Peyer's patch (tissue), 4 donors: ENCODE data around the gene PROM2.

Experiments
- POLR2A ChIP-seq, 2 donors: fragments of 450-650 bp; IDR thresholded peaks; one replicate each; pipeline ENCODE4 v1.5.1; 2017; ENCODE audit warnings: antibody characterized with exemption in 2 of 2, mild to moderate bottlenecking in 2 of 2, moderate library complexity in 2 of 2
- TF ChIP-seq, protein P1 (sequence below), 6 experiments: fragments of 450-650 bp in 4 of 6; fragments of 200-600 bp in 2 of 6; sonication (generic) in 1 of 6; IDR thresholded peaks; one replicate each; pipeline ENCODE4 v1.5.1; 2017 to 2019; ENCODE audit warnings: antibody characterized with exemption in 6 of 6, mild to moderate bottlenecking in 3 of 6, moderate library complexity in 1 of 6

- TF ChIP-seq, protein P1, sequence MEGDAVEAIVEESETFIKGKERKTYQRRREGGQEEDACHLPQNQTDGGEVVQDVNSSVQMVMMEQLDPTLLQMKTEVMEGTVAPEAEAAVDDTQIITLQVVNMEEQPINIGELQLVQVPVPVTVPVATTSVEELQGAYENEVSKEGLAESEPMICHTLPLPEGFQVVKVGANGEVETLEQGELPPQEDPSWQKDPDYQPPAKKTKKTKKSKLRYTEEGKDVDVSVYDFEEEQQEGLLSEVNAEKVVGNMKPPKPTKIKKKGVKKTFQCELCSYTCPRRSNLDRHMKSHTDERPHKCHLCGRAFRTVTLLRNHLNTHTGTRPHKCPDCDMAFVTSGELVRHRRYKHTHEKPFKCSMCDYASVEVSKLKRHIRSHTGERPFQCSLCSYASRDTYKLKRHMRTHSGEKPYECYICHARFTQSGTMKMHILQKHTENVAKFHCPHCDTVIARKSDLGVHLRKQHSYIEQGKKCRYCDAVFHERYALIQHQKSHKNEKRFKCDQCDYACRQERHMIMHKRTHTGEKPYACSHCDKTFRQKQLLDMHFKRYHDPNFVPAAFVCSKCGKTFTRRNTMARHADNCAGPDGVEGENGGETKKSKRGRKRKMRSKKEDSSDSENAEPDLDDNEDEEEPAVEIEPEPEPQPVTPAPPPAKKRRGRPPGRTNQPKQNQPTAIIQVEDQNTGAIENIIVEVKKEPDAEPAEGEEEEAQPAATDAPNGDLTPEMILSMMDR (IDR thresholded peaks at IDR 0.05): no peak
- TF ChIP-seq POLR2A (IDR thresholded peaks at IDR 0.05): no peak
These were observed 33.7 kb upstream of the PROM2 start for GRCh38 chr2:95240556-95240955.
